Glutamatergic neuron (in vitro differentiated cells): Measurements from ENCODE around the gene CFLAR. TPM values are rescaled to one million over a fixed set of nuclear protein-coding genes. Genes with fewer than 3 reads are reported as not detected.
A peak's percentile ranks its signal among the peaks of the same experiment; 100 is the strongest.
"Not testable (repeated sequence)": the region's sequence is repeated elsewhere in the genome, so short reads cannot be mapped to it uniquely, and the experiment has no call there.

ENCODE experiments used
- DNase-seq: peaks from one replicate; pipeline ENCODE4 v3.0.0; 2022
- H3K27ac Mint-ChIP-seq: one replicate; pipeline ENCODE4 v1.8.0; 2020; ENCODE audit warnings: mild to moderate bottlenecking, mixed read lengths, inconsistent platforms; ENCODE audit not compliant: unreplicated experiment
- H3K27me3 Mint-ChIP-seq: one replicate; pipeline ENCODE4 v1.8.0; 2020; ENCODE audit warnings: mild to moderate bottlenecking, moderate library complexity, mixed read lengths, inconsistent platforms; ENCODE audit not compliant: unreplicated experiment
- H3K36me3 Mint-ChIP-seq: one replicate; pipeline ENCODE4 v1.8.0; 2020; ENCODE audit warnings: mild to moderate bottlenecking, mixed read lengths, inconsistent platforms; ENCODE audit not compliant: unreplicated experiment
- H3K4me1 Mint-ChIP-seq: one replicate; pipeline ENCODE4 v1.8.0; 2020; ENCODE audit warnings: mild to moderate bottlenecking, low read depth, mixed read lengths, inconsistent platforms; ENCODE audit not compliant: unreplicated experiment
- H3K4me3 Mint-ChIP-seq: one replicate; pipeline ENCODE4 v1.8.0; 2020; ENCODE audit warnings: mild to moderate bottlenecking, mixed read lengths, inconsistent platforms; ENCODE audit not compliant: unreplicated experiment
- H3K9me3 Mint-ChIP-seq: one replicate; pipeline ENCODE4 v1.8.0; 2020; ENCODE audit warnings: mild to moderate bottlenecking, moderate library complexity, mixed read lengths, inconsistent platforms; ENCODE audit not compliant: unreplicated experiment
- total RNA-seq: library from RNA; stranded (reverse); fragmentation: NEBNext Ultra II Directional; extraction: Animal tissue kit (Norgen Biotek cat#: 25700); gene quantifications from one replicate; pipeline ENCODE4 v1.2.1, GENCODE V29; 2021; ENCODE audit not compliant: unreplicated experiment
- TF ChIP-seq, protein P1 (sequence below): fragments of 200-600 bp; sonication (generic); IDR thresholded peaks from one replicate; pipeline ENCODE4 v1.5.0; 2021; ENCODE audit not compliant: partially characterized antibody, unreplicated experiment

Gene CFLAR
- total RNA-seq, 1 donor from 2014 or later = 88.0 TPM

DNA sequence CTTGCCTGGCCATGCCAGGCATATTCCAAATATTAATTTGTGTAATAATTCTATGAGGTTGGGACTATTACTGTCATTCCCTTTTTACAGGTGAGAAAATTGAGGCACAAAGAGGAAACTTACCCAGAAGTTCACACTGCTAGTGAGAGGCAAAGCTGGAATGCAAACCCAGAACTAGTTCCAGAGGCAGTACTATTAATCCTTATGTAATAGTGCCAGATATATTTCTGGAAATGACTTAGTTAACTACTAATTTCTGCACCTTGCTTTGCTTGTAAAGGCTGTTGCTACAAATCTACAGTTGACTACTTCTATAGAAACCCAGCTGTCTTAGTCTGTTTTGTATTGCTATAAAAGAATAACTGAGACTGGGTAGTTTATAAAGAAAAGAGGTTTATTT is 5.3 kb upstream of the CFLAR start:
- Mint-ChIP-seq H3K4me1 (peaks cover 5% of the 10 kb centered on the region), H3K36me3 (no peaks in the 10 kb centered on the region), H3K9me3 (peaks cover 2% of the 10 kb centered on the region), H3K4me3 (no peak overlapping the region), H3K27ac (no peak overlapping the region), H3K27me3 (no peaks in the 10 kb centered on the region)
- TF ChIP-seq, protein P1, sequence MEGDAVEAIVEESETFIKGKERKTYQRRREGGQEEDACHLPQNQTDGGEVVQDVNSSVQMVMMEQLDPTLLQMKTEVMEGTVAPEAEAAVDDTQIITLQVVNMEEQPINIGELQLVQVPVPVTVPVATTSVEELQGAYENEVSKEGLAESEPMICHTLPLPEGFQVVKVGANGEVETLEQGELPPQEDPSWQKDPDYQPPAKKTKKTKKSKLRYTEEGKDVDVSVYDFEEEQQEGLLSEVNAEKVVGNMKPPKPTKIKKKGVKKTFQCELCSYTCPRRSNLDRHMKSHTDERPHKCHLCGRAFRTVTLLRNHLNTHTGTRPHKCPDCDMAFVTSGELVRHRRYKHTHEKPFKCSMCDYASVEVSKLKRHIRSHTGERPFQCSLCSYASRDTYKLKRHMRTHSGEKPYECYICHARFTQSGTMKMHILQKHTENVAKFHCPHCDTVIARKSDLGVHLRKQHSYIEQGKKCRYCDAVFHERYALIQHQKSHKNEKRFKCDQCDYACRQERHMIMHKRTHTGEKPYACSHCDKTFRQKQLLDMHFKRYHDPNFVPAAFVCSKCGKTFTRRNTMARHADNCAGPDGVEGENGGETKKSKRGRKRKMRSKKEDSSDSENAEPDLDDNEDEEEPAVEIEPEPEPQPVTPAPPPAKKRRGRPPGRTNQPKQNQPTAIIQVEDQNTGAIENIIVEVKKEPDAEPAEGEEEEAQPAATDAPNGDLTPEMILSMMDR = no peak
- DNase-seq = no peak

DNA sequence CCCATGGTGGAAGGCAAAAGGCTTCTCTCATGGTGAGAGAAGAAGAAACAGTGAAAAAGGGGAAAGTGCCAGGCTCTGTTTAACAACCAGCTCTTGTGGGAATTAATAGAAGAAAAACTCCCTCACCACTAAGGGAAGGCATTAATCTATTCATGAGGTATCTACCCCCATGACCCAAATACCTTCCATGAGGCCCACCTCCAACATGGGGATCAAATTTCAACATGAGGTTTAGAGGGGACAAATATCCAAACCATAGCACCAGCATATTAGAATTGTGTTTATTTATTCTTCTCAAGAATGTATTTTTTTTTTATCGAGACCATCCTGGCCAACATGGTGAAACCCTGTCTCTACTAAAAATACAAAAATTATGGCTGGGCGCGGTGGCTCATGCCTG is 4.9 kb upstream of the CFLAR start:
- Mint-ChIP-seq H3K27ac (no peak overlapping the region), H3K4me3 (no peak overlapping the region), H3K36me3 (no peaks in the 10 kb centered on the region), H3K4me1 (peaks cover 5% of the 10 kb centered on the region), H3K27me3 (peaks cover 1% of the 10 kb centered on the region), H3K9me3 (peaks cover 5% of the 10 kb centered on the region)
- TF ChIP-seq, protein P1 = no peak
- DNase-seq = no peak

DNA sequence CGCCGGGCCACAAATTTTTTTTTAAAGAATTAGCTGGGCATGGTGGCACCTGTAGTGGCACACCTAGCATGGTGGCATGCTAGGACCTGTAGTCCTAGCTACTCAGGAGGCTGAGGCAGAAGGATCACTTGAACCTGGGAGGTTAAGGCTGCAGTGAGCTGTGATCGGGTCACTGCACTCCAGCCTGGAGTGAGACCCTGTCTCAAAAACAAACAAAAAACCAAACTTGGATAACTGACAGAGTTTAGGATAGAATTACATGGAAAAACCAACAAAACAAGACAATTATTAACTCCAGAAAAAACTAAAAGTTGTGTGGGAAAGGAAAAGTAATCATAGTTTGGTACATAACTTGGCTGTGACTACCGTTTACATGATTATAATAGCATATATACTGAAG is 1.6 kb upstream of the CFLAR start:
- Mint-ChIP-seq H3K4me3 (peak overlapping the region; percentile 30), H3K27ac (peak overlapping the region; percentile 59), H3K4me1 (peaks cover 16% of the 10 kb centered on the region), H3K9me3 (peaks cover 5% of the 10 kb centered on the region), H3K36me3 (no peaks in the 10 kb centered on the region), H3K27me3 (peaks cover 1% of the 10 kb centered on the region)
- no peak for DNase-seq
- TF ChIP-seq, protein P1 = no peak

DNA sequence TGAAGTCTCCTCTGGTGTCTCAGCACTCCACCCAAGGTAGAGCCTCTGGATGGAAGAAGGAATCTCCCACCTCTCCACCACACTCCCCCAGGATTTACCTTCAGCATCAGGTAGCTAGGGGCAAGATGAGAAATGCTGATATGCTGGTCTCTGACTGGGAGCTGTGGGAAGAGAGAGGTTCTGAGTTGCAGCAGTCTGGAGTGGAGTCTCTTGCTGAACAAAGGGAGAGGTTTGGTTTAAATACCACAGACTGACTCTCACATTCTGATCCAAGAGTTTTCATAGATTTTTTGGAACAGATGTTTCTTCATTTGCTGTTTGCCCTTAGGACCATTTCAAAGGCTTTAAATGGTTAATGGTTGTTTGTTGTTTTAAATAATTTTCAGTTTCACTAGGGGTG is 1.1 kb upstream of the CFLAR start:
- Mint-ChIP-seq H3K4me3 (peak overlapping the region; percentile 30), H3K36me3 (no peaks in the 10 kb centered on the region), H3K27ac (peak overlapping the region; percentile 59), H3K9me3 (peaks cover 5% of the 10 kb centered on the region), H3K27me3 (peaks cover 1% of the 10 kb centered on the region), H3K4me1 (peaks cover 19% of the 10 kb centered on the region)
- TF ChIP-seq, protein P1 = no peak
- DNase-seq = no peak

DNA sequence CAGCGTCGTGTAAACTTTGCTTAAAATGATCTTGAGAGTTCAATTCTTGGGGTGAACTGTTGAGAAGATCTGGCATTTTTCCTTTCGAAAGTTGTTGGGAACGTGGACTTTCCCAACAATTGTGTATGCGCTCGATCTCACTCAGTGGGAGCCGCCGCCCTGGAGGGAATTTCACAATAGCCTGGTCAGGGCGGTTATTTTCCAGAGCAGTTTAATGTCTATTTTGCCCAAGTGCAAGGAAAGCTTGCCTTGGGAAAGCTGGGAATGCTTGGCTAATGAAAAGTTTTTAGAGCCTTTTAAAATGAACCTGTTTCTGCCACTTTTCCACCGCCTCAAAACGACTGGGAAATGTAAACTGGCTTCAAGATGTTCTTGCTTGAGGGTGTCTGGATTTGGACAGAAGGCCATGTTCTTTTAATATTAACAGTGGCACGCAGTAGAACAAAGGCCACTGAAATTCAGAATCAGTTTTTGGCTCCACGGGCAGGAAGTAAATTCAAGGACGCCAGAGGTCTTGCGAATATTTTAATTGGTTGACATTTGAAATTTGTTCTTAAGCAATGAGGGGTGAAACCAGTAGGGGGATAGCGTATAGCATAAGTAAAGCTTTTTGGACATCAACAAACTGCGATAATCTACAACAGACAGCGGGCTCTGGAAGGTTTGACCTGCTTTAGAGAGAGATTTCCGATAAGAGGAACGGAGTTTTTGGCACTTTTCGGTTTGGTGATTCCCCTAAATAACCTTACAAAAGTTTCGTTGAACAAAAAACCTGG is 1.2 kb downstream of the CFLAR start:
- Mint-ChIP-seq H3K27me3 (peaks cover 3% of the 10 kb centered on the region), H3K27ac (peak overlapping the region; percentile 92), H3K4me3 (peak overlapping the region; percentile 86), H3K9me3 (peaks cover 7% of the 10 kb centered on the region), H3K4me1 (peaks cover 29% of the 10 kb centered on the region), H3K36me3 (no peaks in the 10 kb centered on the region)
- DNase-seq = peak; percentile 34
- TF ChIP-seq, protein P1 = no peak

DNA sequence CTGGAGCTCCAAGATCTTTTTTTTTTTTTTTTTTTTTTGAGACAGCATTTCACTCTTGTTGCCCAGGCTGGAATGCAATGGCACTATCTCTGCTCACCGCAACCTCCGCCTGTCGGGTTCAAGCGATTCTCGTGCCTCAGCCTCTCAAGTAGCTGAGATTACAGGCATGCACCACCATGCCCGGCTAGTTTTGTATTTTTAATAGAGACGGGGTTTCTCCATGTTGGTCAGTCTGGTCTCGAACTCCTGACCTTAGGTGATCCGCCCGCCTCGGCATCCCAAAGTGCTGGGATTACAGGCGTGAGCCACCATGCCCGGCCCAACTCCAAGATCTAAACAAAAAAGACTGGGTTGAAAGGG is 1.8 kb downstream of the CFLAR start:
- not testable (repeated sequence) for H3K36me3 Mint-ChIP-seq, H3K27me3 Mint-ChIP-seq, H3K9me3 Mint-ChIP-seq, DNase-seq
- H3K4me3 Mint-ChIP-seq = peak overlapping the region; percentile 86
- peaks cover 35% of the 10 kb centered on the region for H3K4me1 Mint-ChIP-seq
- H3K27ac Mint-ChIP-seq = peak overlapping the region; percentile 92
